K562 (cell line): ENCODE results near the gene SKA3. TPM values are rescaled to one million over a fixed set of nuclear protein-coding genes. Genes with fewer than 3 reads are reported as not detected.
A peak's percentile ranks its signal among the peaks of the same experiment; 100 is the strongest.

Experiments used
- ATAC-seq: fragments of 200-7000 bp; cut with Tn5 transposase; 3 replicates; pipeline ENCODE4 v1.9.1; 2020; ENCODE audit warnings: moderate library complexity
- BruUV-seq: library from RNA; stranded (reverse); fragments of 400-500 nt; replicated peaks from 2 replicates; lab custom pipeline; 2021; lab: Mats Ljungman, UMichigan
- CTCF ChIA-PET: fragments of 300-600 bp; formaldehyde crosslinking; extraction: SDS; loops from one replicate; lab custom pipeline; 2021; ENCODE audit warnings: low intra/inter-chr PET ratio; lab: Yijun Ruan, JAX
- POLR2A ChIA-PET: fragments of 300-600, 350-650 bp; sonication (Branson Sonifier 250); formaldehyde crosslinking; extraction: SDS; loops from one replicate; lab custom pipeline; 2021; ENCODE audit warnings: antibody characterized with exemption, inconsistent platforms; lab: Yijun Ruan, JAX
- DNase-seq, 4 experiments: peaks; one replicate each; pipeline versions ENCODE4 v3.0.0 to v3.0.0-alpha.2; 2011 to 2018; ENCODE audit warnings: low spot score in 3 of 4, mixed read lengths in 3 of 4; ENCODE audit errors: extremely low read depth in 1 of 4
- FAIRE-seq: peaks from 2 replicates; lab custom pipeline; 2011; peaks lifted over from hg19 to GRCh38; lab: Jason Lieb, UNC
- H2AFZ ChIP-seq: 2 replicates; pipeline ENCODE4 v1.6.0; 2011; ENCODE audit warnings: low read depth, low read length, control low read depth, inconsistent platforms
- H3K27ac ChIP-seq: fragments of 200-600 bp; 3 replicates; pipeline ENCODE4 v1.8.0; 2011; ENCODE audit warnings: low read depth, mild to moderate bottlenecking, control low read depth, inconsistent platforms, low read length, moderate library complexity, mixed read lengths; ENCODE audit errors: extremely low read depth
- H3K27me3 ChIP-seq, 2 experiments: fragments of 300-600 bp in 1 of 2; 2 replicates in 1 of 2; 3 replicates in 1 of 2; pipeline versions ENCODE4 v1.6.0 to v1.8.0; 2011; ENCODE audit warnings: inconsistent platforms in 2 of 2, low read length in 2 of 2, mild to moderate bottlenecking in 1 of 2, mixed read lengths in 1 of 2, moderate library complexity in 1 of 2; ENCODE audit not compliant: control insufficient read depth in 2 of 2, insufficient read depth in 2 of 2
- H3K36me3 ChIP-seq: fragments of 300-600 bp; 3 replicates; pipeline ENCODE4 v1.8.0; 2011; ENCODE audit warnings: mild to moderate bottlenecking, low read length, inconsistent platforms; ENCODE audit not compliant: control insufficient read depth, insufficient read depth
- H3K4me1 ChIP-seq, 2 experiments: fragments of 200-600 bp in 1 of 2; replicated peaks in 1 of 2; 2 replicates in 1 of 2; 3 replicates in 1 of 2; pipeline versions ENCODE4 v1.5.1 to v1.8.0; 2011; ENCODE audit warnings: inconsistent platforms in 2 of 2, low read length in 2 of 2, mild to moderate bottlenecking in 1 of 2, mixed read lengths in 1 of 2, moderate library complexity in 1 of 2; ENCODE audit not compliant: control insufficient read depth in 2 of 2, insufficient read depth in 2 of 2
- H3K4me2 ChIP-seq: 2 replicates; pipeline ENCODE4 v1.6.1; 2011; ENCODE audit warnings: low read length, control low read depth, inconsistent platforms, mixed read lengths; ENCODE audit not compliant: insufficient read depth
- H3K4me3 ChIP-seq: fragments of 200-600 bp; sonication (generic), shearing (Covaris generic); 2 replicates; pipeline ENCODE4 v1.5.1; 2016; ENCODE audit warnings: control low read depth, inconsistent platforms
- H3K79me2 ChIP-seq: fragments of 200-600 bp; 3 replicates; pipeline ENCODE4 v1.8.0; 2011; ENCODE audit warnings: low read length, inconsistent platforms; ENCODE audit not compliant: control insufficient read depth, insufficient read depth
- H3K9ac ChIP-seq, 2 experiments: 2 replicates each; pipeline versions ENCODE4 v1.6.0 to v1.6.1; 2011; ENCODE audit warnings: low read depth in 2 of 2, low read length in 2 of 2, control low read depth in 1 of 2, inconsistent platforms in 1 of 2, mild to moderate bottlenecking in 1 of 2, mixed read lengths in 1 of 2; ENCODE audit not compliant: insufficient read depth in 1 of 2
- H3K9me1 ChIP-seq: one replicate; pipeline ENCODE4 v1.6.0; 2011; ENCODE audit warnings: inconsistent platforms, mild to moderate bottlenecking, low read length, moderate library complexity; ENCODE audit not compliant: control insufficient read depth, insufficient read depth
- H3K9me3 ChIP-seq: replicated peaks from 2 replicates; pipeline ENCODE4 v1.5.1; 2011; ENCODE audit warnings: low read depth, low read length, inconsistent platforms; ENCODE audit not compliant: control insufficient read depth, insufficient read depth
- H4K20me1 ChIP-seq: replicated peaks from 2 replicates; pipeline ENCODE4 v1.6.1; 2011; ENCODE audit warnings: low read length, inconsistent platforms, mixed read lengths; ENCODE audit not compliant: control insufficient read depth, insufficient read depth
- CBFB ChIP-seq: sonication (generic); formaldehyde crosslinking; IDR thresholded peaks from 2 replicates; pipeline ENCODE4 v1.4.0; 2020; ENCODE audit warnings: mild to moderate bottlenecking, missing genetic modification reagents
- HSF4 ChIP-seq: fragments of 250-450 bp; sonication (Bioruptor Pico); IDR thresholded peaks from 2 replicates; pipeline ENCODE4 v2.1.2; 2022; ENCODE audit warnings: mild to moderate bottlenecking, moderate library complexity, borderline replicate concordance
- MEF2A ChIP-seq: IDR thresholded peaks from 2 replicates; pipeline ENCODE4 v1.6.1; 2011; ENCODE audit warnings: low read depth, mild to moderate bottlenecking, low read length, moderate library complexity; ENCODE audit not compliant: control insufficient read depth
- NR2C2 ChIP-seq, 2 experiments: fragments of 200-800 bp in 1 of 2; sonication (Bioruptor generic) in 1 of 2; sonication (generic) in 1 of 2; formaldehyde crosslinking in 1 of 2; IDR thresholded peaks; 2 replicates each; pipeline versions ENCODE4 v1.6.1 to v1.8.0; 2016 to 2022; ENCODE audit warnings: mild to moderate bottlenecking in 1 of 2, missing compliant biosample characterization in 1 of 2, missing genetic modification characterization in 1 of 2, missing genetic modification reagents in 1 of 2
- SRF ChIP-seq, 2 experiments: fragments of 250-450, 450-650 bp in 1 of 2; sonication (Bioruptor Pico) in 1 of 2; sonication (generic) in 1 of 2; formaldehyde crosslinking; IDR thresholded peaks; 2 replicates each; pipeline versions ENCODE4 v1.5.0 to v1.5.1; 2020 to 2022; ENCODE audit warnings: mild to moderate bottlenecking in 1 of 2, missing genetic modification reagents in 1 of 2
- TCF7L2 ChIP-seq: fragments of 150-350 bp; IDR thresholded peaks from 2 replicates; pipeline ENCODE4 v1.6.1; 2016; ENCODE audit warnings: low read depth, mild to moderate bottlenecking, low read length, moderate library complexity
- TSHZ1 ChIP-seq: fragments of 250-450 bp; sonication (Bioruptor Pico); IDR thresholded peaks from 2 replicates; pipeline ENCODE4 v1.4.0; 2020; ENCODE audit warnings: mild to moderate bottlenecking, moderate library complexity
- ZNF232 ChIP-seq: sonication (generic); formaldehyde crosslinking; IDR thresholded peaks from 2 replicates; pipeline ENCODE4 v1.8.0; 2022; ENCODE audit warnings: mild to moderate bottlenecking, missing genetic modification reagents
- ZNF696 ChIP-seq: fragments of 250-450 bp; sonication (Bioruptor Pico); conservative IDR thresholded peaks from 2 replicates; pipeline ENCODE4 v1.4.0; 2020; ENCODE audit warnings: mild to moderate bottlenecking, moderate library complexity
- ZNF785 ChIP-seq: fragments of 250-450 bp; sonication (Bioruptor Pico); IDR thresholded peaks from 2 replicates; pipeline ENCODE4 v1.4.0; 2020; ENCODE audit warnings: mild to moderate bottlenecking
- whole genome bisulfite sequencing: fragments of 100-300 bp; shearing (Covaris generic); methylation state at CpG from one replicate; pipeline ENCODE4 v1.1.6; 2016; ENCODE audit warnings: low coverage, mixed read lengths; ENCODE audit not compliant: insufficient coverage; ENCODE audit errors: missing lambda C conversion rate; 5-methylcytosine and 5-hydroxymethylcytosine counted together
- in situ Hi-C: fragments of 300-500 bp; cut with MboI; formaldehyde crosslinking; loops from 4 replicates; pipeline ENCODE4 v1.15.0; 2018; ENCODE audit warnings: inconsistent platforms, mixed read lengths
- intact Hi-C: fragments of 100-400 bp; cut with micrococcal nuclease; formaldehyde crosslinking; loops from 2 replicates; pipeline ENCODE4 v1.14.2; 2022
- polyA plus RNA-seq, 8 experiments: library from polyadenylated mRNA; depleted of rRNA in 4 of 8; stranded (reverse) in 5 of 8; unstranded in 3 of 8; fragments of >200 nt; fragmentation: Nextera tagmentation in 2 of 8; fragmentation: Illumina TruSeq in 1 of 8; extraction: Ambion mirVana in 2 of 8; extraction: Trizol in 1 of 8; gene quantifications; 2 replicates each; pipeline versions ENCODE4 v1.2.1 to v1.2.3, GENCODE V29; 2011 to 2014; ENCODE audit warnings: inconsistent platforms in 1 of 8, missing spikeins in 1 of 8
- total RNA-seq, 7 experiments: library from RNA; depleted of rRNA in 6 of 7; stranded (reverse); fragments of >200 nt in 6 of 7; fragmentation: Illumina TruSeq in 2 of 7; extraction: Trizol in 2 of 7; gene quantifications; 2 replicates each; pipeline versions ENCODE4 v1.2.1 to v1.2.3, GENCODE V29; 2011 to 2021; ENCODE audit warnings: low replicate concordance in 1 of 7

The SKA3 gene
- total and polyA plus RNA-seq, 9 of the 15 experiments (the other 6 are each of a cell fraction or from before 2014, with no cell fraction given) = 17.0 to 53.3 (median 29.9) TPM

GRCh38 chr13:21149568-21149967 is 26.8 kb downstream of the SKA3 start:
- H3K36me3 ChIP-seq = peaks cover 35% of the 10 kb centered on the region; the same call in 2 of the 3 replicates
- no peaks in the 10 kb centered on the region for H3K4me1 ChIP-seq
- no peak overlapping the region for H3K9ac ChIP-seq
- H3K4me2 ChIP-seq = no peak overlapping the region
- FAIRE-seq (no peak), DNase-seq (no peak), ATAC-seq (peak; percentile 24; the same call in 1 of the 3 replicates)
- POLR2A ChIA-PET = interaction anchor here (0.6 kb wide), 1 partner anchor 208 kb away, joined by 3 read pairs; no protein-coding TSS in a partner anchor
- H4K20me1 ChIP-seq = 0 out of 2 replicates have a peak, but pooled peaks cover 6% of the 10 kb centered on the region
- no peaks in the 10 kb centered on the region for H3K27me3 ChIP-seq
- intact Hi-C loops = no loop called here
- no peaks in the 10 kb centered on the region for H3K9me1 ChIP-seq
- no TSS peak for BruUV-seq
- 50% methylated on average over 1 of the region's 1 CpG for WGBS
- no peak overlapping the region for H3K27ac ChIP-seq
- 0 out of 2 replicates have a peak, but pooled peaks have one; percentile 16 for TF ChIP-seq MEF2A
- TF ChIP-seq ZNF696 (CRISPR knock-in tag) = no peak
- in situ Hi-C loops = no loop called here
- H3K9me3 ChIP-seq = no peaks in the 10 kb centered on the region
- CTCF ChIA-PET = no interaction called here
- peaks cover 7% of the 10 kb centered on the region; the same call in 1 of the 3 replicates for H3K79me2 ChIP-seq
- no peak overlapping the region for H3K4me3 ChIP-seq
- H2AFZ ChIP-seq = no peak overlapping the region

DNA sequence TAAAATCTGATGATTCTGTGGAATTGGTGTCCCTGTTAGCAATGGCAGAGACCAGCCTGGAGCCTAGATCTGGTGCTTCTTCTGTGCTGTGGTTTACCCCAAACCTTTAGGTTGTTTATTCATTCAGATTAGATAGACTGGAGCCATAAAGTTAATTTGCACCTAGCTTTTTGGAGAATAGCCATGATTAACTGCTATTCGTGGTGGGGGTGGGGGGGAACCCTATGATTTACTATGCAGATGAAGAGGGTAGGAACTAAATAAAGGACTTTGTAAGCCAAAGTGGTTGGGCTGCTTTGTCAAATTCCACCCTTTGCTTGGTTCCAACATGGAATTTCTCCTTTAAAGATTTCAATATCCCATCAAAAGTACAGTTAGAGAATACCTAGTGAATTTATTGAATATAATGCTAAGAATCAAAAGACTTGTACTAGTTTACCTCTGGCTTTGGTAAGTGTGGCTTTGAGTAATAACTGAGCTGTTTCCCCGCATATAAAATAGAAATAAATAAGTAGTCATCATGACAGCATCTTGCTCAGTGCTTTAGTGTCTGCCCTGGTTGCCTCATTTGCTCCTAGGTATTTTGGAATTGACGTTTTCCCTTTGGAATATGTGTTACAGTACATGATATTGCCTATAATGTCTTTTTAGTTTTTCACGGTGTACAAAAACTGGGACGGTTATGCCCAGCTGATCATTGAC is 27.6 kb downstream of the SKA3 start:
- no peak overlapping the region for H3K4me2 ChIP-seq
- H2AFZ ChIP-seq = no peak overlapping the region
- peaks cover 13% of the 10 kb centered on the region; the same call in 2 of the 3 replicates for H3K79me2 ChIP-seq
- in situ Hi-C loops (no loop called here), intact Hi-C loops (no loop called here)
- 0 out of 2 replicates have a peak, but pooled peaks cover 6% of the 10 kb centered on the region for H4K20me1 ChIP-seq
- 53% methylated on average over 4 of the region's 5 CpGs for WGBS
- H3K27me3 ChIP-seq = no peaks in the 10 kb centered on the region
- POLR2A ChIA-PET = interaction anchor here (1.0 kb wide), 1 partner anchor 15 kb away, joined by 3 read pairs; no protein-coding TSS in a partner anchor
- no peak overlapping the region for H3K27ac ChIP-seq
- peaks cover 34% of the 10 kb centered on the region; the same call in 2 of the 3 replicates for H3K36me3 ChIP-seq
- no peak for FAIRE-seq
- no peak for DNase-seq
- CTCF ChIA-PET = no interaction called here
- H3K9me3 ChIP-seq = no peaks in the 10 kb centered on the region
- no TSS peak for BruUV-seq
- H3K4me3 ChIP-seq = no peak overlapping the region
- no peaks in the 10 kb centered on the region for H3K9me1 ChIP-seq
- ATAC-seq = peak; percentile 23; the same call in 2 of the 3 replicates
- no peak overlapping the region for H3K9ac ChIP-seq
- H3K4me1 ChIP-seq = no peaks in the 10 kb centered on the region
- no peak for TF ChIP-seq TSHZ1
- TF ChIP-seq ZNF785 (CRISPR knock-in tag) = no peak
- no peak for TF ChIP-seq NR2C2 (CRISPR knock-in tag; IDR thresholded peaks at IDR 0.05)
- TF ChIP-seq NR2C2 (tag; IDR thresholded peaks at IDR 0.05) = no peak
- TF ChIP-seq ZNF232 = no peak
- TF ChIP-seq HSF4 = no peak
- no peak for TF ChIP-seq TCF7L2
- no peak for TF ChIP-seq CBFB (CRISPR knock-in tag)
- TF ChIP-seq SRF (CRISPR knock-in tag; IDR thresholded peaks at IDR 0.05) = no peak
